ENCODE data around the gene ST8SIA4. TPM values are rescaled to one million over a fixed set of nuclear protein-coding genes. Genes with fewer than 3 reads are reported as not detected.

Gene ST8SIA4
- total RNA-seq, 1 experiment from 2014 or later, result 0.47 TPM

- H3K27ac ChIP-seq (ENCODE audit: low read depth, low read length, poor library complexity, severe bottlenecking), result no peak overlapping the region
- TF ChIP-seq CTCF (conservative IDR thresholded peaks at IDR 0.05; ENCODE audit: low read depth, low read length) (no peak), EZH2 (IDR thresholded peaks at IDR 0.05; ENCODE audit: borderline replicate concordance, low read depth, low read length, poor library complexity, severe bottlenecking) (no peak)
- H3K4me1 ChIP-seq (ENCODE audit: insufficient read depth, low read length, poor library complexity, severe bottlenecking), result peaks cover 23% of the 10 kb centered on the region
- DNase-seq (ENCODE audit: low spot score), result peak; percentile 96
- intact Hi-C loops (cut with micrococcal nuclease; ENCODE audit: unreplicated experiment), result loop anchor here (2.0 kb wide), 1 partner anchor 13 kb away; no protein-coding TSS in a partner anchor
- peaks cover 6% of the 10 kb centered on the region for H3K27me3 ChIP-seq (replicated peaks; ENCODE audit: insufficient read depth, low read depth, low read length, poor library complexity)
- POLR2A ChIA-PET (ENCODE audit: low non-redundant PET), result no interaction called here
- no peaks in the 10 kb centered on the region for H3K36me3 ChIP-seq (ENCODE audit: insufficient read depth, low read length, poor library complexity, severe bottlenecking)
- no peaks in the 10 kb centered on the region for H3K9me3 ChIP-seq (ENCODE audit: low read depth, low read length, poor library complexity, severe bottlenecking)
- BruUV-seq (replicated peaks), result no TSS peak
- H3K4me3 ChIP-seq (ENCODE audit: low read depth, low read length, poor library complexity, severe bottlenecking), result no peak overlapping the region
- CTCF ChIA-PET, result no interaction called here
Observed at GRCh38 chr5:100827481-100827889, 75.6 kb downstream of the ST8SIA4 start.

GRCh38 chr5:100826133-100826532, 76.9 kb downstream of the ST8SIA4 start:
- no TSS peak for BruUV-seq (replicated peaks)
- H3K36me3 ChIP-seq (ENCODE audit: insufficient read depth, low read length, poor library complexity, severe bottlenecking), result no peaks in the 10 kb centered on the region

GRCh38 chr5:100824635-100825034, 78.4 kb downstream of the ST8SIA4 start:
- H3K27me3 ChIP-seq (replicated peaks; ENCODE audit: insufficient read depth, low read depth, low read length, poor library complexity), result peaks cover 6% of the 10 kb centered on the region
- ChIA-PET POLR2A (ENCODE audit: low non-redundant PET) (no interaction called here), CTCF (no interaction called here)
- H3K4me1 ChIP-seq (ENCODE audit: insufficient read depth, low read length, poor library complexity, severe bottlenecking), result peaks cover 32% of the 10 kb centered on the region
- intact Hi-C loops (cut with micrococcal nuclease; ENCODE audit: unreplicated experiment), result no loop called here
- no peaks in the 10 kb centered on the region for H3K36me3 ChIP-seq (ENCODE audit: insufficient read depth, low read length, poor library complexity, severe bottlenecking)
- no TSS peak for BruUV-seq (replicated peaks)
- no peaks in the 10 kb centered on the region for H3K9me3 ChIP-seq (ENCODE audit: low read depth, low read length, poor library complexity, severe bottlenecking)
- TF ChIP-seq CTCF (conservative IDR thresholded peaks at IDR 0.05; ENCODE audit: low read depth, low read length) (no peak), EZH2 (IDR thresholded peaks at IDR 0.05; ENCODE audit: borderline replicate concordance, low read depth, low read length, poor library complexity, severe bottlenecking) (no peak)
- DNase-seq (ENCODE audit: low spot score), result no peak
- no peak overlapping the region for H3K4me3 ChIP-seq (ENCODE audit: low read depth, low read length, poor library complexity, severe bottlenecking)
- no peak overlapping the region for H3K27ac ChIP-seq (ENCODE audit: low read depth, low read length, poor library complexity, severe bottlenecking)

More at GRCh38 chr5:100826133-100826532, 76.9 kb downstream of the ST8SIA4 start:
- no peak for DNase-seq (ENCODE audit: low spot score)
- Histone ChIP-seq H3K27ac (ENCODE audit: low read depth, low read length, poor library complexity, severe bottlenecking) (no peak overlapping the region), H3K4me1 (ENCODE audit: insufficient read depth, low read length, poor library complexity, severe bottlenecking) (peaks cover 25% of the 10 kb centered on the region), H3K4me3 (ENCODE audit: low read depth, low read length, poor library complexity, severe bottlenecking) (no peak overlapping the region), H3K27me3 (replicated peaks; ENCODE audit: insufficient read depth, low read depth, low read length, poor library complexity) (peaks cover 6% of the 10 kb centered on the region), H3K9me3 (ENCODE audit: low read depth, low read length, poor library complexity, severe bottlenecking) (no peaks in the 10 kb centered on the region)
- TF ChIP-seq CTCF (conservative IDR thresholded peaks at IDR 0.05; ENCODE audit: low read depth, low read length) (no peak), EZH2 (IDR thresholded peaks at IDR 0.05; ENCODE audit: borderline replicate concordance, low read depth, low read length, poor library complexity, severe bottlenecking) (no peak)
- intact Hi-C loops (cut with micrococcal nuclease; ENCODE audit: unreplicated experiment), result loop anchor here (2.0 kb wide), 1 partner anchor 15 kb away; no protein-coding TSS in a partner anchor
- POLR2A ChIA-PET (ENCODE audit: low non-redundant PET), result no interaction called here
- CTCF ChIA-PET, result no interaction called here

Data from A673 (cell line).